Measurements from ENCODE around the gene RHOT2. TPM values are rescaled to one million over a fixed set of nuclear protein-coding genes. Genes with fewer than 3 reads are reported as not detected.

The RHOT2 gene
- polyA plus RNA-seq, 1 donor = 105 TPM

DNA sequence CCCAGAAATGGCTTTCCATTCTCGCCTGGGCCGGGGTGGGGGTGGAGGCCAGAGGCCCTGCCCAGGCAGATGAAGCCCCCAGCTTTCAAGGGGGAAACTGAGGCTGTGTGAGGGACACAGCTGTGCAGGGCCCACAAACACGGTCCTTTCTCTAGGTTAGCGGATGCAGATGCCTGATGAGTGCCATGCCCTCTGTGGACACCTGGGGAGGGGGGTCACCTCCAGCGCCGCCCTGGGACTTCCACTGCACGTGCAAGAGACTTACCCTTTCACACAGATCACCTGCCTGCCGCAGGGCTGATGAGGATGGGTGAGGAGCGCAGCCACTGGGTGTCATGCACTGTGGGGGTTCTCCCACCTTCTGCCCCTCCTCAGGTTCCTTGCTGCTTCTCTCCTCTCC, 50.5 kb downstream of the RHOT2 start:
- no CpG with 5 or more reads among the region's 9 CpGs for WGBS (ENCODE audit: insufficient coverage, low lambda C conversion rate)
- Histone ChIP-seq H3K27me3 (ENCODE audit: control insufficient read depth, insufficient read depth, low read length) (peaks cover 27% of the 10 kb centered on the region), H3K27ac (ENCODE audit: low read length) (no peak overlapping the region), H3K4me3 (ENCODE audit: low read length) (no peak overlapping the region), H3K4me1 (ENCODE audit: control insufficient read depth, insufficient read depth, low read length) (peaks cover 22% of the 10 kb centered on the region), H3K36me3 (ENCODE audit: control insufficient read depth, insufficient read depth, low read length) (peaks cover 6% of the 10 kb centered on the region), H3K9me3 (ENCODE audit: control insufficient read depth, low read depth, low read length) (peaks cover 20% of the 10 kb centered on the region)
- DNase-seq = no peak

DNA sequence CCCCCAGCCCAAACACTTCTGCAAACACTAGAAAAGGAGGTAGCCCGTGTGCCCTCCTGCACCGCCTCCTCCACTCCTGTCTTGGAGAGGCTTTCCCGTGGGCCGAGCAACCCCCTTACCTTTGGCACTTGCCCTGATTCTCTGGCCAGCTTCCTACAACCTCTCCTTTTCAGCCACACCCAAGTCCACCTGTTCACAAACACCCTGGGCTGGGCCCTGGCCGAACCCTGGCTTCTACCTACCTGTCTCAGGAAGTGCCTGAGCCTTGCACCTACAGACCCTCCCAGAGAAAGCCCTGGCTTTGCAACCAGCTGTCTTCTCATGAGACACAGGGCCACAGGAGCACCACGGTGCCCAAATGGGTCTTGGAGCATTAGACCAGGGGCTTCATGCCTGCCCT, 51.0 kb downstream of the RHOT2 start:
- peaks cover 22% of the 10 kb centered on the region for H3K4me1 ChIP-seq (ENCODE audit: control insufficient read depth, insufficient read depth, low read length)
- H3K9me3 ChIP-seq (ENCODE audit: control insufficient read depth, low read depth, low read length) = peaks cover 20% of the 10 kb centered on the region
- WGBS (ENCODE audit: insufficient coverage, low lambda C conversion rate) = no CpG with 5 or more reads among the region's 6 CpGs
- no peak overlapping the region for H3K27ac ChIP-seq (ENCODE audit: low read length)
- H3K36me3 ChIP-seq (ENCODE audit: control insufficient read depth, insufficient read depth, low read length) = peaks cover 6% of the 10 kb centered on the region
- H3K27me3 ChIP-seq (ENCODE audit: control insufficient read depth, insufficient read depth, low read length) = peaks cover 23% of the 10 kb centered on the region
- no peak for DNase-seq
- no peak overlapping the region for H3K4me3 ChIP-seq (ENCODE audit: low read length)

DNA sequence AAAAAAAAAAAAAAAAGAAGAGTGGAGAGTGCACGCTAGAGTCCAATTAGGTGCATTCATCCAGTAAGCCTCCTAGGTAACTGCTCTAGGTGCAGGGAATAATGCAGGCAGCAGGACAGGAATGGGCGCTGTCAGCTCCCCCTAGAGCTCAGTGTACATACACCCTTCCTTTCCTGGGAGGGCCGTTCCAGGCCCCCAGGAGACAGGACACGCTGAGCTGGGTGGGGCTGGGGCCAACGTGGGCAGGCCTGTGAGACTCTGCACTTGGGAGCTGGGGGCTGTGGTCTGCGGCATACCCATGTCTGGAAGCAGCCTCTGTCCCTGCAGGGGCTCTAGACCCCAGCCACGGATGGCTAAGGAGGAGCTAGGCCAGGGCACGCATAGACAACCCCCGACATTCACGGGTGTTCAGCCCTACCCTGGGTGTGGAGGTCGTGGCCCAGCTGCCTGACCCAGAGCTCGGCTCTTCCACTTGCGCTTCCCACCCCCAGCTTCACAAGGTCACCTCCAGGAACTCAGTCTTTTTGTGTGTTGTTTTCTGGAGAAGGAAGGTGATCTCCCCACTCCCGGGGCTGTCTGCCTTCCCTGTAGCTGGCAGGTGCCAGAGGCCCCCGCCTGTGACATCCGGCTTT, 52.0 kb downstream of the RHOT2 start:
- no peak for DNase-seq
- peaks cover 6% of the 10 kb centered on the region for H3K36me3 ChIP-seq (ENCODE audit: control insufficient read depth, insufficient read depth, low read length)
- H3K27me3 ChIP-seq (ENCODE audit: control insufficient read depth, insufficient read depth, low read length) = peaks cover 14% of the 10 kb centered on the region
- peaks cover 20% of the 10 kb centered on the region for H3K9me3 ChIP-seq (ENCODE audit: control insufficient read depth, low read depth, low read length)
- H3K27ac ChIP-seq (ENCODE audit: low read length) = peak overlapping the region; percentile 87
- WGBS (ENCODE audit: insufficient coverage, low lambda C conversion rate) = no CpG with 5 or more reads among the region's 16 CpGs
- peak overlapping the region; percentile 84 for H3K4me3 ChIP-seq (ENCODE audit: low read length)
- H3K4me1 ChIP-seq (ENCODE audit: control insufficient read depth, insufficient read depth, low read length) = peaks cover 22% of the 10 kb centered on the region

- WGBS (ENCODE audit: insufficient coverage, low lambda C conversion rate) = no CpG with 5 or more reads among the region's 38 CpGs
- Histone ChIP-seq H3K4me1 (ENCODE audit: control insufficient read depth, insufficient read depth, low read length) (peaks cover 22% of the 10 kb centered on the region), H3K4me3 (ENCODE audit: low read length) (peak overlapping the region; percentile 84), H3K36me3 (ENCODE audit: control insufficient read depth, insufficient read depth, low read length) (peaks cover 6% of the 10 kb centered on the region), H3K27me3 (ENCODE audit: control insufficient read depth, insufficient read depth, low read length) (peaks cover 15% of the 10 kb centered on the region), H3K27ac (ENCODE audit: low read length) (peak overlapping the region; percentile 87), H3K9me3 (ENCODE audit: control insufficient read depth, low read depth, low read length) (peaks cover 20% of the 10 kb centered on the region)
- peak in 1 of 2 donors; percentile 57 for DNase-seq
These were observed 52.6 kb downstream of the RHOT2 start for GRCh38 chr16:720447-720989.

DNA sequence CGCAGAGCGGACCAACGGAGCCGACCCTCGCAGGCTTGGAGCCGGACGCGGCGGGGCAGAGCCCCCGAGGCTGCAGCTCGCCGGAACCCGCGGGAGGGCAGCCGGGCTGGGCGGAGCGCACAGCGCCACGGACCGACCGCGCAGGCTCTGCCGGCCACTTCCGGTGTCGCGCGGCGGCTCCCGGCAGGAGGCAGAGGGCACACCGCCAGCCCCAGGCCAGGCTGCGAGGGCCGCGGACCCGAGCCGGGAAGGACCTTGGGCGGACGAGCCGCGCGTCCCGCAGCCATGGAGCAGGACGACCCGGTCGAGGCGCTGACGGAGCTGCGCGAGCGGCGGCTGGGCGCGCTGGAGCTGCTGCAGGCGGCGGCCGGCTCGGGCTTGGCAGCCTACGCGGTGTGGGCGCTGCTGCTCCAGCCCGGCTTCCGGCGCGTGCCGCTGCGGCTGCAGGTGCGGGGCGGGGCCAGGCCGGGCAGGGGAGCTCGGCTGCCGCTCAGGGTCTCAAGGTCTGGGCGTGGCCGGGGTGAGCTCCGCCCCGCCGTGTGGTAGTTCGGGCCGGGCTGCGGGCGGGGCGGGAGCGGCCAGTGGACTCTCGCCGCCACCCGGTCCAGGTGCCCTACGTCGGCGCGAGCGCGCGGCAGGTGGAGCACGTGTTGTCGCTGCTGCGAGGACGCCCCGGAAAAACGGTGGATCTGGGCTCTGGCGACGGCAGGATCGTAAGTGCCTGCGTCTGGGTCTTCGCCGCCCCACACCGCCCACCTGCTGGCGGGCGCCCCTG, 53.2 kb downstream of the RHOT2 start, which contains the start of gene ANTKMT:
TSS of gene ANTKMT (plus strand) at position 157 of the 775 bp plus-strand sequence. CDS start at position 286, 129 bp downstream.
- WGBS (ENCODE audit: insufficient coverage, low lambda C conversion rate) = no CpG with 5 or more reads among the region's 106 CpGs
- H3K4me1 ChIP-seq (ENCODE audit: control insufficient read depth, insufficient read depth, low read length) = peaks cover 21% of the 10 kb centered on the region

DNA sequence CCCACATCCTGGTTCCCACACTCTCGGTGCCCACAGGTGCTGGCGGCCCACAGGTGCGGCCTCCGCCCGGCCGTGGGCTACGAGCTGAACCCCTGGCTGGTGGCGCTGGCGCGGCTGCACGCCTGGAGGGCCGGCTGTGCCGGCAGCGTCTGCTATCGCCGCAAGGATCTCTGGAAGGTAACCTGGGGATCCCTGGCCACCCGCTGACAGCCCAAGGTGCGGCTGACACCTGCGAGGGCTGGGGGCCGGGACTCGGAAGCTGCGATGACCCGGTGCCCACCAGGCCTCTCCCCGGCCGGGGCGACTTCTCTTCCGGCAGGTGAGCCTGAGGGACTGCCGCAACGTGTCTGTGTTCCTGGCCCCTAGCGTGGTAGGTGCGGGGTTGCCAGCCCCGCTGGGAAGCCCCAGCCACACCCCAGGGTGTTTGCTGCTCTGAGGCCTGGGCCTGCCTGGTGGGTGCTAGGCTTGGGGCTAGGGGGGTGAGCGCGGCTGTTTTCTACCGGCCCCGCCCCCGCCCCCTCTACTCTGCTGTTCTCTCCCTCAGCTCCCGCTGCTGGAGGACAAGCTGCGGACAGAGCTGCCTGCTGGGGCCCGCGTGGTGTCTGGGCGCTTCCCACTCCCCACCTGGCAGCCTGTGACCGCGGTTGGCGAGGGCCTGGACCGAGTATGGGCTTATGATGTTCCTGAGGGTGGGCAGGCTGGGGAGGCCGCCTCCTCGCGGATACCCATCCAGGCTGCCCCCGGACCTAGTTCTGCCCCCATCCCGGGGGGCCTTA, 54.0 kb downstream of the RHOT2 start:
- Histone ChIP-seq H3K4me3 (ENCODE audit: low read length) (no peak overlapping the region), H3K9me3 (ENCODE audit: control insufficient read depth, low read depth, low read length) (peaks cover 20% of the 10 kb centered on the region), H3K4me1 (ENCODE audit: control insufficient read depth, insufficient read depth, low read length) (peaks cover 22% of the 10 kb centered on the region), H3K27me3 (ENCODE audit: control insufficient read depth, insufficient read depth, low read length) (peaks cover 15% of the 10 kb centered on the region), H3K36me3 (ENCODE audit: control insufficient read depth, insufficient read depth, low read length) (peaks cover 6% of the 10 kb centered on the region), H3K27ac (ENCODE audit: low read length) (no peak overlapping the region)
- DNase-seq = no peak
- WGBS (ENCODE audit: insufficient coverage, low lambda C conversion rate) = no CpG with 5 or more reads among the region's 51 CpGs

More for the DNA sequence above, 53.2 kb downstream of the RHOT2 start, which contains the start of gene ANTKMT:
- Histone ChIP-seq H3K27me3 (ENCODE audit: control insufficient read depth, insufficient read depth, low read length) (peaks cover 17% of the 10 kb centered on the region), H3K36me3 (ENCODE audit: control insufficient read depth, insufficient read depth, low read length) (peaks cover 6% of the 10 kb centered on the region), H3K27ac (ENCODE audit: low read length) (peak within 1 kb of the TSS; percentile 87), H3K4me3 (ENCODE audit: low read length) (peak within 1 kb of the TSS; percentile 84), H3K9me3 (ENCODE audit: control insufficient read depth, low read depth, low read length) (peaks cover 20% of the 10 kb centered on the region)
- peak; percentile 83 to 95 for DNase-seq

GRCh38 chr16:722835-723633, 55.1 kb downstream of the RHOT2 start:
- WGBS (ENCODE audit: insufficient coverage, low lambda C conversion rate) = no CpG with 5 or more reads among the region's 24 CpGs
- Histone ChIP-seq H3K36me3 (ENCODE audit: control insufficient read depth, insufficient read depth, low read length) (peaks cover 6% of the 10 kb centered on the region), H3K27ac (ENCODE audit: low read length) (no peak overlapping the region), H3K27me3 (ENCODE audit: control insufficient read depth, insufficient read depth, low read length) (peaks cover 18% of the 10 kb centered on the region), H3K4me1 (ENCODE audit: control insufficient read depth, insufficient read depth, low read length) (peaks cover 30% of the 10 kb centered on the region), H3K9me3 (ENCODE audit: control insufficient read depth, low read depth, low read length) (peaks cover 20% of the 10 kb centered on the region), H3K4me3 (ENCODE audit: low read length) (no peak overlapping the region)
- DNase-seq = no peak

GRCh38 chr16:723695-724094, 55.8 kb downstream of the RHOT2 start:
- no CpG with 5 or more reads among the region's 9 CpGs for WGBS (ENCODE audit: insufficient coverage, low lambda C conversion rate)
- peaks cover 21% of the 10 kb centered on the region for H3K27me3 ChIP-seq (ENCODE audit: control insufficient read depth, insufficient read depth, low read length)
- H3K4me1 ChIP-seq (ENCODE audit: control insufficient read depth, insufficient read depth, low read length) = peaks cover 29% of the 10 kb centered on the region
- no peak for DNase-seq
- no peak overlapping the region for H3K27ac ChIP-seq (ENCODE audit: low read length)
- peaks cover 20% of the 10 kb centered on the region for H3K9me3 ChIP-seq (ENCODE audit: control insufficient read depth, low read depth, low read length)
- peaks cover 6% of the 10 kb centered on the region for H3K36me3 ChIP-seq (ENCODE audit: control insufficient read depth, insufficient read depth, low read length)
- no peak overlapping the region for H3K4me3 ChIP-seq (ENCODE audit: low read length)
